Measurements from ENCODE around the gene ZBTB21.
"Not testable (repeated sequence)": the region's sequence is repeated elsewhere in the genome, so short reads cannot be mapped to it uniquely, and the experiment has no call there.

DNA sequence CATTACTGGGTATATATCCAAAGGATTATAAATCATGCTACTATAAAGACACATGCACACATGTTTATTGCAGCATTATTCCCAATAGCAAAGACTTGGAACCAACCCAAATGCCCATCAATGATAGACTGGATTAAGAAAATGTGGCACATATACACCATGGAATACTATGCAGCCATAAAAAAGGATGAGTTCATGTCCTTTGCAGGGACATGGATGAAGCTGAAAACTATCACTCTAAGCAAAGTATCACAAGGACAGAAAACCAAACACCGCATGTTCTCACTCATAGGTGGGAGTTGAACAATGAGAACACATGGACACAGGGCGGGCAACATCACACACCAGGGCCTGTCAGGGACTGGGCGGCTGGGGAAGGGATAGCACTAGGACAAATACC is 60.5 kb downstream of the ZBTB21 start:
- not testable (repeated sequence) for TF ChIP-seq MYC (IDR thresholded peaks at IDR 0.05; ENCODE audit: low read depth, low read length); MYC (CRISPR knock-in tag; IDR thresholded peaks at IDR 0.05; ENCODE audit: borderline replicate concordance, low read depth); EP300 (IDR thresholded peaks at IDR 0.05; ENCODE audit: low read length); SIX5 (IDR thresholded peaks at IDR 0.05; ENCODE audit: borderline replicate concordance in 1 of 2, insufficient read depth in 1 of 2, low read depth in 1 of 2, low read length in 2 of 2); EZH2 (IDR thresholded peaks at IDR 0.05; ENCODE audit: borderline replicate concordance, low read depth, low read length); TEAD4 (IDR thresholded peaks at IDR 0.05; ENCODE audit: low read length); TEAD4 (CRISPR knock-in tag; IDR thresholded peaks at IDR 0.05; ENCODE audit: borderline replicate concordance)
- TF ChIP-seq, protein P1, sequence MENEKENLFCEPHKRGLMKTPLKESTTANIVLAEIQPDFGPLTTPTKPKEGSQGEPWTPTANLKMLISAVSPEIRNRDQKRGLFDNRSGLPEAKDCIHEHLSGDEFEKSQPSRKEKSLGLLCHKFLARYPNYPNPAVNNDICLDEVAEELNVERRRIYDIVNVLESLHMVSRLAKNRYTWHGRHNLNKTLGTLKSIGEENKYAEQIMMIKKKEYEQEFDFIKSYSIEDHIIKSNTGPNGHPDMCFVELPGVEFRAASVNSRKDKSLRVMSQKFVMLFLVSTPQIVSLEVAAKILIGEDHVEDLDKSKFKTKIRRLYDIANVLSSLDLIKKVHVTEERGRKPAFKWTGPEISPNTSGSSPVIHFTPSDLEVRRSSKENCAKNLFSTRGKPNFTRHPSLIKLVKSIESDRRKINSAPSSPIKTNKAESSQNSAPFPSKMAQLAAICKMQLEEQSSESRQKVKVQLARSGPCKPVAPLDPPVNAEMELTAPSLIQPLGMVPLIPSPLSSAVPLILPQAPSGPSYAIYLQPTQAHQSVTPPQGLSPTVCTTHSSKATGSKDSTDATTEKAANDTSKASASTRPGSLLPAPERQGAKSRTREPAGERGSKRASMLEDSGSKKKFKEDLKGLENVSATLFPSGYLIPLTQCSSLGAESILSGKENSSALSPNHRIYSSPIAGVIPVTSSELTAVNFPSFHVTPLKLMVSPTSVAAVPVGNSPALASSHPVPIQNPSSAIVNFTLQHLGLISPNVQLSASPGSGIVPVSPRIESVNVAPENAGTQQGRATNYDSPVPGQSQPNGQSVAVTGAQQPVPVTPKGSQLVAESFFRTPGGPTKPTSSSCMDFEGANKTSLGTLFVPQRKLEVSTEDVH (IDR thresholded peaks at IDR 0.05; ENCODE audit: low read depth, partially characterized antibody) = not testable (repeated sequence)

All from K562 (cell line).